HFFc6 (cell line): ENCODE results near the gene SHANK1. TPM values are rescaled to one million over a fixed set of nuclear protein-coding genes. Genes with fewer than 3 reads are reported as not detected.

Source experiments
- DNase-seq: peaks from one replicate; pipeline ENCODE4 v3.0.0-alpha.2; 2018
- H3K27ac Mint-ChIP-seq: 2 replicates; pipeline ENCODE4 v1.8.0; 2020; ENCODE audit warnings: mild to moderate bottlenecking, mixed read lengths
- H3K27me3 Mint-ChIP-seq: 2 replicates; pipeline ENCODE4 v1.8.0; 2021; ENCODE audit warnings: mild to moderate bottlenecking, moderate library complexity, mixed read lengths; ENCODE audit not compliant: insufficient read depth
- H3K36me3 Mint-ChIP-seq: 2 replicates; pipeline ENCODE4 v1.8.0; 2021; ENCODE audit warnings: low read depth, mixed read lengths
- H3K4me1 Mint-ChIP-seq: 2 replicates; pipeline ENCODE4 v1.8.0; 2020; ENCODE audit warnings: low read depth, mixed read lengths
- H3K4me3 Mint-ChIP-seq: 2 replicates; pipeline ENCODE4 v1.8.0; 2020; ENCODE audit warnings: mild to moderate bottlenecking, moderate library complexity, mixed read lengths
- H3K9me3 Mint-ChIP-seq: 2 replicates; pipeline ENCODE4 v1.8.0; 2020; ENCODE audit warnings: mild to moderate bottlenecking, mixed read lengths
- CTCF ChIP-seq: fragments of 200-600 bp; sonication (generic); IDR thresholded peaks from 2 replicates; pipeline ENCODE4 v1.5.0; 2021; ENCODE audit warnings: antibody characterized with exemption, mild to moderate bottlenecking
- total RNA-seq, 6 experiments: library from RNA; stranded (reverse); fragmentation: NEBNext Ultra II Directional; extraction: Animal tissue kit (Norgen Biotek cat#: 25700); gene quantifications; 2 replicates in 1 of 6; 3 replicates in 5 of 6; pipeline ENCODE4 v1.2.3, GENCODE V29; 2021

Gene SHANK1
- total RNA-seq, 6 experiments from 2014 or later = 5.4 to 16.7 (median 14.7) TPM

GRCh38 chr19:50716178-50717025, 3.2 kb downstream of the SHANK1 start:
- no peak for DNase-seq
- no peak overlapping the region for H3K27ac Mint-ChIP-seq
- peaks cover 15% of the 10 kb centered on the region for H3K4me1 Mint-ChIP-seq
- H3K4me3 Mint-ChIP-seq = no peak overlapping the region
- TF ChIP-seq CTCF = no peak
- no peaks in the 10 kb centered on the region for H3K9me3 Mint-ChIP-seq
- H3K27me3 Mint-ChIP-seq = peaks cover 6% of the 10 kb centered on the region; the same call in 1 of the 2 replicates
- H3K36me3 Mint-ChIP-seq = no peaks in the 10 kb centered on the region

GRCh38 chr19:50713556-50714236, 5.9 kb downstream of the SHANK1 start:
- no peak for TF ChIP-seq CTCF
- Mint-ChIP-seq H3K9me3 (no peaks in the 10 kb centered on the region), H3K4me3 (no peak overlapping the region), H3K36me3 (no peaks in the 10 kb centered on the region), H3K27ac (no peak overlapping the region), H3K27me3 (peaks cover 8% of the 10 kb centered on the region), H3K4me1 (no peaks in the 10 kb centered on the region)
- DNase-seq = no peak

GRCh38 chr19:50712833-50713232, 6.8 kb downstream of the SHANK1 start:
- Mint-ChIP-seq H3K27ac (no peak overlapping the region), H3K36me3 (no peaks in the 10 kb centered on the region), H3K9me3 (no peaks in the 10 kb centered on the region), H3K4me1 (no peaks in the 10 kb centered on the region), H3K27me3 (peaks cover 10% of the 10 kb centered on the region), H3K4me3 (no peak overlapping the region)
- no peak for TF ChIP-seq CTCF
- no peak for DNase-seq

GRCh38 chr19:50711805-50712204, 7.8 kb downstream of the SHANK1 start:
- Mint-ChIP-seq H3K4me3 (no peak overlapping the region), H3K27me3 (peaks cover 12% of the 10 kb centered on the region), H3K36me3 (no peaks in the 10 kb centered on the region), H3K9me3 (no peaks in the 10 kb centered on the region), H3K4me1 (no peaks in the 10 kb centered on the region), H3K27ac (no peak overlapping the region)
- TF ChIP-seq CTCF = no peak
- DNase-seq = no peak

DNA sequence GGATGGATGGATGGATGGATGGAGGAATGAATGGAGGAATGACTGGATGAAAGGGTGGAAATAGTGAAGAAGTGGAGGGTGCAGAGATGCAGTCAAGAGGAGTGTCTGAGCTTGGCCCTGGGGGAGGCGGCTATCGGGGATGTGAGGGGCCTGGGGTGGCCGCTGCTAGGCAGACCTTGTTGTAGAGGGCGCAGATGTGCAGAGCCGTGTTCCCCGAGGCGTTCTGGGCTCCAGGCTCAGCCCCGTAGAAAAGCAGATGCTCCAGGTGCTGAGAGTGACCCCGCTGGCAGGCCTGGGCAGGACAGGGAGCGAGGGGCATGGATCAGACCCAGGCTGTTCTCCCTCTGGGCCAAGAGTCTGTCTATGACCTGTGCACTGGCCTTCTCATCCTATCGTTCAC, 8.4 kb downstream of the SHANK1 start:
- Mint-ChIP-seq H3K4me1 (no peaks in the 10 kb centered on the region), H3K36me3 (no peaks in the 10 kb centered on the region), H3K9me3 (no peaks in the 10 kb centered on the region), H3K4me3 (no peak overlapping the region), H3K27ac (no peak overlapping the region), H3K27me3 (peaks cover 12% of the 10 kb centered on the region)
- TF ChIP-seq CTCF = no peak
- no peak for DNase-seq
